ENCODE measurements around the gene SCGB3A2.
A peak's percentile ranks its signal among the peaks of the same experiment; 100 is the strongest.

Gene SCGB3A2, protein sequence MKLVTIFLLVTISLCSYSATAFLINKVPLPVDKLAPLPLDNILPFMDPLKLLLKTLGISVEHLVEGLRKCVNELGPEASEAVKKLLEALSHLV

DNA sequence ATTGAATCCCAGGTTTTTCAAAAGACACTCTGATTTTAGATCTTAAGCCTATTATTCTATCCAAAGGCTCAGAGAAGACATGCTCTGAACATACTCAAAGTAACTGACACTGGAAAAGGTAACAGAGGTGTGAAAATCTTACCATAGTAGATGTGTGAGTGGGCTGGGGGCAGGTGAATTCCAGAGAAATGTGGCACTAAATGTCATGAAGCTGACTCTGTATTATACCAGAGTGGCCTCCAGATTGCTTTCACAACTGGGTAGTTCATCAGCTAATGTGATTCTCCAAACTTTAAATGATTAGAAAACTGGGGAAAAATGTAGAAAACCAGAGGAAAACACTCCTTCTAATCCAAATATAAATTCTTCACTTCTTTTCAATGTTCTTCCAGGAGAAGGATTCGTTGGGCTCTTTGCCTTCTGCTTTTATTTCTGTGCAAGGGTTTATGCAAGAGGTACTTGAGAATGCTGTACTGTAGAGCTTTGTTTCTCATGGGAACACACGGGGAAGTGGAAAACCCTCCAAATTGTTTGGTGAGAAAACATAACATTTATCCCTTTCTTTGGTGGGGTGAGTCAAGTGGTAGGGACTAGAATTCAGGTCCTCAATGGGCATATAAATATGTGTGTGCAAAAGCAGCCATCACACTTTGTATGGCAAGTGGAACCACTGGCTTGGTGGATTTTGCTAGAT is at the start of gene SCGB3A2:
Gene SCGB3A2 (plus strand): TSS at position 646 of the 694 bp plus-strand sequence. CDS start 93 bp downstream, outside the sequence.
- DNase-seq = no peak

DNA sequence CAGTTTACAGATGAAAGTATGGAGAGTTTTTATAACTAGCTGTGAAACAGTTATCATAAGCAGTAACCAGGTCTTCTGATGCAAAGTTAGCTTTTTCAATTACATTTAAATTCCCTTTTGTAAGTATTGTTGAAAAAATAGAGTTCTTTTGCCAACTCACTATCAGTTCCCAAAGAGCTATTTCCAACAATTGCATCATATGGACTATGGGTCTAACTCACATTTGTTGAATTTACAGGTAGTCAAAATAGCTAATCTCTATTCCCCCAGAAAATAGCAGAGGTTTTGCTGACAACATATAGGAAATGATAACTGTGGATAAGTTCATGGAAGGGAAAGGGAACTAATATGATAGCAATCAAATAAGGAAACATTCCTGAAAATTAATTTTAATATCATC is 48.5 kb upstream of the SCGB3A2 start:
- no peak for DNase-seq

DNA sequence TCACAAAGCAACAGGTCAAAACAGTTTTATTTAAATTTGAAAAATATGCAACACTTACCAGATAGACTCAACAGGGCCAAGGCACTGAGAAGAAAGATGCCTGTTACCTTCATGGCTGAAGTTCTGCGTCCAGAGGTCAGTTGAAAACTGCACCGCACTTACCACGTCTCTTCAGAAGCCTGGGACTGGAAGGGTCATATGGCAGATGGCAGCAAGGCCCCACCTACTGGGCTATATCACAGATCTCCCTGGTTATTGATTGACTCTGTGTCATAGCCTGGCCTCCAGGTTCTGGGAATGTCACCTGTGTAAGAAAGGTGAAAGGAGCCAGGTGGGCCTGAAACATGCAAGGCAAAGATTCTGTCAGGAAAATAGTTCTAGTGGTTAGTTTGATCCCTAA is 47.0 kb upstream of the SCGB3A2 start, which contains the start of gene SPINK1:
Gene SPINK1 (minus strand): TSS at position 207 of the 400 bp plus-strand sequence. CDS start 94 bp downstream, at position 113.
- DNase-seq = no peak

DNA sequence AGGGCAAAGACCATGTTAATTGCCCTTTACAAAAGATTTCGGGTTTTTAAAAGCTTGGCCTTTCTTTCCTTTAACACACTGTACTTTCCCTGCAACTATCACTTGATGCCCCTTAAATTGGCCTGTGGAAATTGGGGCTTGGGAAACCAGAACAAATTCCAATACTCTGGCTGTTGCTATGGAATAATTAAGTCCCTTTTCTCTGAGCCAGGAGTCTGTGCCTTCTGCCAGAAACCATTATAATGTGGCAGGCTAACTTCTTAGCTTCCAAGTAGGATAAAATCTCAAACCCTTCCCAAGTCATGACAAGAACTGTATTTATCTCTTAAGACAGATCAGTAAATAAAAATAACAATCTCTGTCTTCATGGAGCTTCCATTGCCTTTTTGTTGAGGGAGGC is 46.0 kb upstream of the SCGB3A2 start:
- DNase-seq = no peak

DNA sequence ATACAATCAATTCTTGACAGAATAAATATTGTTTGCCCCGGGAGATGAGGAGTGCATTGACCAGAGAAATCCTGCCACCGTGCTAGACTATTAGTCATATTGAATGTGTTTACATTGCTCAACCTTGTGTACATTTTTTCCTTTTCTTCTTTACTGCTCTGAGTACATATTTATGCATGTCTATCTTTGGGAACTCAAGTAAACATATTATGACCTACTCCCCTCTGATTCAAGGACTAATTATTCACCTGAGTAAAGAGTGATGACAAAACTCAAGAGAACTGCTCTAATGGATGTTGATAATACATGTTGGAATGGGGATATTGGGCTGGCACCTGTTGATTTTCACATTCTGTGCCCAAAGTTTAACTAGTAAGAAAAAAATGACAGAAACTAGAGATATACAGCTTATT is 43.1 kb upstream of the SCGB3A2 start:
- no peak for DNase-seq

DNA sequence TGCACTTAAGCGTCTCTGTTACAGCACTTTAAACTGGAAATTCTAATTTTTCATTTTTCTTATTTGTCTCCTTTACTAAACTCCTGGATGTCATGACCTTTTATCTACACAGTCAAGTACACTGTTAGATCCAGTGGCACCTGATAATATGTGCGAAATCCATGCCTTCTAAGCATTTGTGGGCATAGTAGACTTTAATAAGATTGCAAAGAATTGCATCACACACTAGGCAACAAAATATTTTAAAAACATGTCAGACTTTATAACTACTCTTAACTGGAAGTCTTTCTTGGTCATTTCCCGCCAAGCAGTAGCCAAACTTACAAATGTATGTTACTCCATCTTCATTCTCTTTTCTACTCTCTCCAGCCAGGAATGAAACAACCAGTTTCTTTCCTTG is 42.1 kb upstream of the SCGB3A2 start:
- no peak for DNase-seq

DNA sequence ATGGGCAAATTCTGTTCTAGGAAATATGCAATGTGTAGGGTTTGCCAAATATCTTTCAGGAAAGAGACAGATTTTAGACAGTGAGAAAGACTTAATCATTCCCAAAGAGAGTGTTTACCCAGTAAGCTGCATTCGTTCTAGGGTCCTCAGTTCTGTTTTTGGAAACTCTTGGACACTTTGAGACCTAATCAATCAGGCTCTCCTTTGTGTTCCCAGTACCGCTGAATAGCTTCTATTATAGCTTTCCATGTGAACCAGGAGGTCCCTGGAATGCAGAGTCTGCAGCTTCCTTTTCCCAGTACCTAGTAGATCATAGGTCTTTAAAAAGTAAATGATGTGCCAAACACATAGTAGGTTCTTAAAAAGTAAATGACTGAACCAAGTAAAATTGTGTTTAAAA is 35.6 kb upstream of the SCGB3A2 start:
- DNase-seq = no peak

DNA sequence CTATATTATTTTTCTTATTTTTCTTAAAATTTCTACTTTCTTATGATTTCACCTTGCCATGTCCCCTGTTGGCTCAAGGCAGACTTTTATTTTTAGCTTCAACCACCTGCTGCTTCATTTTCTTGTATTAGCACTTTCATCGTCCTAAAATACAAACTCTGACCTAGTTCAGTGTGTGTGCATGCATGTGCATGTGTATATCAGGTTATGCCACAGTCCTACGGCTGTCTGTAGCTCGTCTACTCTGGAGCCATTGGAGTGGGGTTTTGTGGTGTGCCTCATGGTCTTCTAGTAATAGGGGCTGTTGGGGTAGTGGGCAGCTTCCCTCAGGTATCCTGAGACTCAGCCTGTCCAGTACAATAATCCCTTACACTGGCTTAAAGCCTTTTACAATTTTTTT is 33.7 kb upstream of the SCGB3A2 start:
- no peak for DNase-seq

DNA sequence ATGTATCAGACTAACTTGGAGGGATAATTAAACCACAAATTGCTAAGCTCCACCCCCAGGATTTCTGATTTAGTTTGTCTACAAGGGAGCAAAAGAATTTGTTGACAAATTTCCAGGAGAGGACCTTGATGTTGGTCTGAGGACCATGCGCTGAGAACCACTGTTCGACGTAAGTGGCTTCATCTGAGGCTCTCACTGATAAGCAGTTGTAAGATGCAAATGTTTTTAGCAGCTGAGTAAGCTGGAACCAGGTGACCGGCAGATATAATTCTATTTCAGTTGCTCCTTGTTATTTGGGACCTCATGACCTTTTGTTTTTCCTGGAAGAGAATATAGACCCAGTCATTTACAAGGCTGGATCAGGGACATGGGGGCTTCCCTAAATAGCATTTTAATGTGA is 32.9 kb upstream of the SCGB3A2 start:
- no peak for DNase-seq

DNA sequence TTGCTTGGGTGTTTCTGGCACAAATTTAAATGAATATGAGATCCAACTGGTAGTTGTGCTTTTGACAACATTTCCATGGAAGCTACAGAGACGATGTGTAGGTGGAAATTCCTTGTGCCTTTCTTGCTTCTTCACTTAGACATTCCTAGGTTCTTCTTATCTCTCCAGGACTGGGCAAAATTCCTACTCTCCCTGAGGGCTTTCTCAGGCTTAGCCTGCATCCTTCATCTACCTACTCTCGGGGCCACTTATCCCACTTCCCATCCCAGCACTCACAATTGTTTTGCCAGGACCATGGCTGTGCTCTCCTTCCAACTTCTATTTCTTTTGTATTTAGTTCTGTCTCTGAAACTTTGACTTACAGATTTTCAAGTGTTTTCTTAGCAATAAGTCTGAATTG is 29.3 kb upstream of the SCGB3A2 start:
- no peak for DNase-seq

DNA sequence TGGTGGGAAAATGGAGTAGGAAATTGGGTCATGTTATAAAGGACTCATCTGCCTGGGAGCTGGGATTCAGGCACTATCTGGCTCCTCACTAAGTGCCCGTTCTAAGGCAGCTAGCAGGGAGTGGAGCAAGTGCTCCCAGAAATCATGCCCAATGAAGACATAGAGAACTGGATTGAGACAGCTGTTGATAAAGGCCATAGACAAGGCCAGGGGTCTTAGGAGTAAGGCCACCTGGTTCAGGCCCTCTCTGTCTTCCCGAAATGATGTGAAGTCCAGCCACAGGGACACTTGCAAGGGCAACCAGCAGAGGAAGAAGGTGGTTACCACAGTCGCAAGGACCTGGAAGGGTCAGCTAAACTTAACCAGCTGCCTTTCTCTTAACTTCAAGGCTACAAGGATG is 26.9 kb upstream of the SCGB3A2 start:
- DNase-seq = no peak

DNA sequence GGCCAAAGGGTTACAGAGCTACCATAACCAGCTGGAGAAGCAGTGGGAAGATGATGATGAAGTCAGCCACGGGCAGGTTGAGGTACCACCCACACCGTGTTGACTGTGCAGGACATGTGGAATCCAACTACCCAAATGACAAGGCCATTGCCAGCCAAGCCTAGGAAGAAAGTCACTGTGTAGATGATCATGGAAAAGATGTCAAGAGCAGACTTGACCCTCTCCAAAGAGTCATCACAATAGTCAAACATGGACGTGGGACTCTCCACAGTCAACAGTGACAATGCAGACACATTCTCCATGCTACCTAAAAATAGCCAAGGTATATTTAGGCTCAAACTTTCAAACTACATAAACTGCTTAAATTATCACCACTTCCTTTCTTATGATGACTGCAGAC is 26.1 kb upstream of the SCGB3A2 start:
- DNase-seq = no peak

DNA sequence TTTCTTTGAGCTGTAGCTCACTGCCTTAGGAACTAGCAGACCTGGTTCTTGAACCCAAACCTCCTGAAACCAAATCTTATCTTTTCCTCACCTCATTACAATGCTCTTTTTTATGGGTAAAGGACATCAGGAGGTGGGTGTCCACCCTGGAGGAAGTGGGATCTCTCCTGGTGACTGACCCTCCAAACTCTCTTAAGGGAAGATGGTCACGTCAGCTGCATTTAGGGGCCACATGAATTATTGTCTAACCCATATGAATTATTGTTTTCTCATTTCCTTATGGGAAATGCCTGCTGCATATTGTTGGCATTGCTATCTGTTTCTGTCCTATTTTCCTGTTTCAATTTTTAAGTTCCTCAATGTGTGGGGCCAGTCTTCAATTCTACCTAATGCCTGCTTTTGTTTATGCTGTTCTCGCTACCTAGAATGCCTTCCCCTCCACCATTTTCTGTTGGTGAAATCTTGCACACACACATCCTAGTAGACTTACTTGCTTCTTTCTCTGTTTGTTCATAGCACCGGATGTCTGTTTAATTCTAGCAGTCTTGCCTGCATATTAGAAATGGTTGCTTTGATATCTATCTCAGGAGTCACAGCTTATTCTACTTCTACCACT is 25.0 kb upstream of the SCGB3A2 start:
- DNase-seq = no peak

DNA sequence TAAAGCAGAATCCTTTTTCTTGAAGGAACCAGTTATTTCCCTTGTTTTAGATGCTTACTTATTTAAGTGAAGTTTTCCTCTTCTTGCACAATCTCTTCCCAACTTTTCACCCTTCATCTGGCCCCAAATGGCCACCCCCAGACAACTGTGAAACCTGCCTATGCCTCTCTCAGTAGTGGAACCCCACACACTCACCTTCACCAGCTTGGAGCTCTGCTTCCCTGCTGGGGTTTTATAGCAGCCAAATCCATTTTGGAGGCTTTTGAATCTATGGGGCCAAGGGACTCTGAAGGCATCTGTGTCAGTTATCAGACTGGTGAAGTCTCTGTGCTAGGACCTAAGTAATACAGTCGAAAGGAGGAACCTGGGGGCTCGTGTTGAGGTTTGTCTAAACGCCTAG is 24.2 kb upstream of the SCGB3A2 start:
- DNase-seq = no peak

DNA sequence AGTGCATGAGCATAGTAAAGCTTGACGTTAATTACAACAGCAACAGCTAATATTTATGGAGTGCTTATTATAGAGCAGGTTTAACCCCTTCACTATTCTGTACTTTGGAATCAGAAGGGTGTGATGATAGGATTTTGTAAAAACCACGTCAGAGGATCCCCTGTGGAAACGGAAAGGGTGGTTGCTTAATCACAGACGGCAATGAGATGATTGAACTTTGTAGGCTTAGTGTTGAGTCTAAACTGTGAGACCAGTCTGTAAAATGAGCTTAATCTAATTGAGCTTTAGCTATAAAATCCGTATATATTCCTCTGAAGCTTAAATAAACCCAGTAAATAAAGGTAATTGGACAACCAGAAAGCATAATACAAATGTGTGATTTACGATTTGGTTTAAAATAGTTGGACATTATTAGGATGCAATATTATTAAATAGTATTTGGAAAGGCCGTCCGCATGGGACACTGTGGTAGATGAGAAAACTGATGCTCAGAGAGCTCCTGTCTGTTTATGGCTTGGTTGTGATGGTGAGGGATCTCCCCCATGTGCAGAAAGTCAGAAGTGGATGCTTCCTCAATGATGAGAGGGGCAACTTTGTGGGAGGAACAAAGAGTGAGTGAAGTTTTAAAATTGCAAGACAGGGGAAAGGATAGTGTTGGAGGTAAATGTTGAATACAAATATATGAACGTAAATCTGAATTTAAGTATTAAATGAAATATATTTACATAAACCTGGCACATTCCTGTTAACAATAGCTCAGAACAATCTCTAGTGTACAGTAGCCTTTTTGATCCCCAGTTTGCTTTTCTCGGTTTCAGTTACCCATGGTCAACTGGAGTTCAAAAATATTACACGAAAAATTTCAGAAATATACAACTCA is 23.4 kb upstream of the SCGB3A2 start:
- DNase-seq = no peak

DNA sequence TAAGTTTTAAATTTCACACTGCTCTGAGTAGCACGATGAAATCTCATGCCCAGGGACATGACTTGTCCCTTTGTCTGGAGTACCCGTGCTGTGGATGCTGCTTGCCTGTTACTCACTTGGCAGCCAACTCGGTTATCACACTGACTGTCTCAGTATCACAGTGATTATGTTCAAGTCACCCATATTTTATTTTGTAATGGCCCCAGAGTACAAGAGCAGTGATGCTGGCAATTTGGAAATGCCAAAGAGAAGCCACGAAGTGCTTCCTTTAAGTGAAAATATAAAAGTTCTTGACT is 22.8 kb upstream of the SCGB3A2 start:
- DNase-seq = no peak

DNA sequence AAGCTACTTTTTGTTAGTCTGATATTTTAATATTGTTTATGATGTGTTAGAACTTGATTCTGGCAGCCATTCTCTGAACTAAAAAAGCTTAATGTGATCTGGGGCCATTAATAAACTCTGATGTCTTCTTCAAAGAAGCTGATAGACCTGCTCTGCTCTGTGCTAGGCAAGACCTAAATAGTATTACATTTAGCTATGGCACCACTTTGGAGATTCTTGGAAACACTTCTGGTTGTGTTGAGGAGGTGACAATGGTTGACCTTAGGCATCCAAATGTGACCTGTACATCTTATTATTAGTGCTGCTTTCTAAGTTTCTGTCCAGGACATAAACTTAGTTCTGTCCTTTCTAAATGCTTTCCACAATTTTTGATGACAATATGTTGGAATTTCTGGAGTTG is 21.7 kb upstream of the SCGB3A2 start:
- no peak for DNase-seq

DNA sequence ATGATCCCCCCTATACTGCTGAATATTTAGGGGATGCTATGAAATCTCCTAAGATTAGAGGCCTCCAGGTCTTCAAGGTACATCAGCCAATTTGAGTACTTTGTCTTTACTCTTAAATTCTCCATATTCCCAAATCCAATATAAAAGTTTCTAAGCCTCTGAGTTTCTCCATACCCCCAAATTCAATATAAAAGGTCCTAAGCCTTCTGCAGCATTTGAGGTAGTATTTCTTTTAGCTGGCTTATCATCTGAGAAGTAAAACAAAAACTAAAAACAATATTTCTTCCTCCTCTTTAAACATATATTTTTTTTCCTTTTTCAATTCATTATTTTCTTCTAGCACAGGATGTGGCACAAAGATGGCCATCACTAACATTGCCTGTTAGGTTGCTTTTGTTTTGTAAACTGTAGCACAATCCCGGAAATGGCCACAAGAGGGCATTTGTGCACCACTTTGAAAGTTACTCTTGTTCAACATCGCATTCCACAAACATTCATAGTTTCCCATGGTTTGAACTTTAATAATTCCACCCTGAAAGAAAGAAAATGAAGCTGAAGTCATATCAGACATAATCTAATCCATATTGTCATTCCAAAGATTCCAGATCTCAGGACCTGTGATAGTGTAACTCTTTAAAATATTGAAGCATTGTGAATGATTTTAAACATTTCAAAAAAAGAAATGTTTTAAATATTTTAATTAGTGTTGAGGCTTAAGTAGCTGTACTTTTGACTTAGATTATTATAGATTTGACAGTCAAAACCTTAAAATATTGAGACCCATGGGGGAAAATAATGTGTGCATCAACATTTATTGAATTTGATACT is 21.0 kb upstream of the SCGB3A2 start:
- peak; percentile 16 for DNase-seq

DNA sequence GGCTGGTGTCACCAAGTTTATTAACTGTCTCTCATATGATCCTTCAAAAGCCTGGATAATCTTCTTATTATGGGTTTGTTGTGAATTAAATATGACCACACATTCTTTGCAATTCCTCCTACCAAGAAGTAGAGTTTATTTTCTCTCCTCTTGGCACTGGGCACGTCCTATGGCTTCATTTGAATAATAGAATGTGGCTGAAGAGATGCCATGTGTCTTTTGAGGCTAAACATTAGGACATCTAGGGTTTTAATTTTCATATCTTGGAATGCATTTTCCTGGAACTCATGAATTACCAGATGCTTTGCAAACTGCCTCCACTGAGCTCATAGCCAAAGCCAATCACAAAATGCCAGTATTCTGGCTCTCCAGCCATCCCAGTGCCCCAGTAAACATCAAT is 19.9 kb upstream of the SCGB3A2 start:
- no peak for DNase-seq

DNA sequence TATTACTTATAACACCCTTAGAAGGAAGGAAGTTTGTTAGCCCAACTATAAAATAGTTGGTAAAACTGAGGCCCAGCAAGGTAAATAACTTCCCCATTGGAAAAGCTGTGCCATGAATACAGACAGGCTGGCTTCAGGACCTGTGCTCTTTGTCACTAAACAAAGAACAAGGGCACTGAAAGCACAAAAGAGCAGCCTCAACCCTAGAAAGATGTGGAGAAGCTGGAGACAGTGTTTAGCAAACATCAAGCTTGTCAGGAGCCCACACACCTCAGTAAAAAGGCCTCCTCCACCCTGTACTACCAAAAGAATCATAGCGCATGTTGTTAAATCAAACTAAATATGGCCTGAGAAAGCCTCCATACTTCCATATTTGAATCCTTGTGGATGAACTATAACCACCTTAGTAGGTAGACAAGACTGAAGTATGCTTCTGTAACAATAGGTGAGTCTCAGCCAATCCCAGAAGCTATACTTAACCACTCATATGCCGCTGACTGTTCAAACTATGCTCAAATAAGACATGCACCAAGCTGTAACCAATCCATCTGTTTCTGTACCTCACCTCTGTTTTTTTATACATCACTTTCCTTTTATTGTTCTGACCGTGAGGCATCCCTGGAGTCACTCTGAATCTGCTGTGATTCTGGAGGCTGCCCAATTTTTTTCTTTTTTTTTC is 18.4 kb upstream of the SCGB3A2 start:
- DNase-seq = no peak

DNA sequence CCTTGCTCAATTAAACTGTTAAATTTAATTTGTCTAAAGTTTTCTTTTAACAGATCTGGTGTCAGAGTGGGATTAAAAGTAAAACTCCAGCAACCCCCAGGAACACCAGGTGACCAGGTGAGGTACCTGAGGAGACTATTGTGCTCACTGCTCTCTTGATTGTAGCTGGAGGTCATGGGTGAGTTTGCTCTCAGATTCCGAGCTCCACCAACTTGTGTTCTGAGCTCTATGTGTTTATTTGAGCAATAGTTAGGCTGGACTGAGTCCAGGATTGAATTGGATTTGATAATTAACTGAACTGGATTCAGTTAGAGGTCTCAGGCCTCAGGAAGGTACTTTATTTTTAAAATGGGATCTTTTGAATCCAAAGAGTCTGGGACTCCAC is 17.9 kb upstream of the SCGB3A2 start:
- no peak for DNase-seq

DNA sequence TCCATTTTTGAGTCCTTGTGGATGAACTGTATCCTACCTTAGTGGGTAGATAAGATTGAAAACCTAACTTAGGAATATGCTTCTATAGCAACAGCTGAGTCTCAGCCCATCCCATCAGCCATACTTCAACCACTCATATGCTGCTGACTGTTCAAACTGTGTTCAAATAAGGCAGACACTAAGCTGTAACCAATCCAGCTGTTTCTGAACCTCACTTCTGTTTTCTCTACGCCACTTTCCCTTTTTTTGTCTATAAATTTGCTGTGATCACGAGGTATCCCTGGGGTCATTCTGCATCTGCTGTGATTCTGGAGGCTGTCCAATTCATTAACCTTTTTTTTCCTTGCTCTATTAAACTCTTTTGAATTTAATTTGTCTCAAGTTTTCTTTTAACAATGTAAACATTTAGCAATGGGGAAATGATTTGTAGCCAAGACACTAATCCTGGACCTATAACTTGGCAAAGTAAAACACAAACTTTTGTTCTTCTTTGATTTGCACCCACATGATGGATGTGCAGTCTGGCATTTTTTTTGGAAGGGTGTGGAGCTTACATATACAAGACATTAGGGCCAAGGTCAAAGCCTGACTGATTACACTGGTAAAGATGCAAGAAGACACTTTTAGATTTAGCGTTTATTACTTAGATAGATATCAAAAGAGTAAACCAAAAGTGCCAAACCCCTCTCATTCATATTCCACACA is 14.9 kb upstream of the SCGB3A2 start:
- DNase-seq = no peak

All from activated CD4-positive, alpha-beta T cell treated with anti-CD3 and anti-CD28 coated beads, Interleukin-2, amount 50 U/mL, for 1 hour (primary cell).